GM18951 (cell line): ENCODE results near the gene ADGRD1.
"Not testable (repeated sequence)": the region's sequence is repeated elsewhere in the genome, so short reads cannot be mapped to it uniquely, and the experiment has no call there.

Experiments used
- POLR2A ChIP-seq: IDR thresholded peaks from 4 replicates; pipeline ENCODE4 v1.6.1; 2011; ENCODE audit warnings: mild to moderate bottlenecking; ENCODE audit not compliant: insufficient read length, insufficient read depth; ENCODE audit errors: extremely low read depth
- in situ Hi-C: fragments of 300-500 bp; cut with MboI; formaldehyde crosslinking; loops from one replicate; pipeline ENCODE4 v1.12.0; 2022; ENCODE audit warnings: low sequenced_read_pairs, mixed read lengths, inconsistent platforms; ENCODE audit not compliant: unreplicated experiment

ADGRD1 gene

GRCh38 chr12:130953771-130954543, at the start of gene ADGRD1:
Gene ADGRD1 (plus strand): TSS chr12:130953907. CDS start chr12:130954466, 559 bp downstream.
- in situ Hi-C loops: no loop called here
- TF ChIP-seq POLR2A: no peak

- in situ Hi-C loops: no loop called here
- no peak for TF ChIP-seq POLR2A
Observed at GRCh38 chr12:130904064-130904463, 49.6 kb upstream of the ADGRD1 start.

GRCh38 chr12:130904936-130905455, 48.7 kb upstream of the ADGRD1 start:
- in situ Hi-C loops: not testable (repeated sequence)

GRCh38 chr12:130909111-130909510, 44.6 kb upstream of the ADGRD1 start:
- no peak for TF ChIP-seq POLR2A
- in situ Hi-C loops: no loop called here

- in situ Hi-C loops: no loop called here
- TF ChIP-seq POLR2A: no peak
Observed at GRCh38 chr12:130911193-130911592, 42.5 kb upstream of the ADGRD1 start.

- in situ Hi-C loops: no loop called here
- no peak for TF ChIP-seq POLR2A
Observed at GRCh38 chr12:130911933-130912332, 41.8 kb upstream of the ADGRD1 start.

- TF ChIP-seq POLR2A: no peak
- in situ Hi-C loops: no loop called here
Observed at GRCh38 chr12:130916241-130916911, 37.3 kb upstream of the ADGRD1 start.

- TF ChIP-seq POLR2A: no peak
- in situ Hi-C loops: no loop called here
Observed at GRCh38 chr12:130917607-130918006, 36.1 kb upstream of the ADGRD1 start.

- no peak for TF ChIP-seq POLR2A
- in situ Hi-C loops: no loop called here
Observed at GRCh38 chr12:130919086-130919485, 34.6 kb upstream of the ADGRD1 start.

- in situ Hi-C loops: no loop called here
- no peak for TF ChIP-seq POLR2A
Observed at GRCh38 chr12:130920119-130920703, 33.5 kb upstream of the ADGRD1 start.

- TF ChIP-seq POLR2A: no peak
- in situ Hi-C loops: no loop called here
Observed at GRCh38 chr12:130920723-130921381, 32.9 kb upstream of the ADGRD1 start.

GRCh38 chr12:130922511-130922953, 31.2 kb upstream of the ADGRD1 start:
- in situ Hi-C loops: no loop called here
- no peak for TF ChIP-seq POLR2A

GRCh38 chr12:130924966-130925665, 28.6 kb upstream of the ADGRD1 start:
- in situ Hi-C loops: no loop called here
- TF ChIP-seq POLR2A: no peak

GRCh38 chr12:130925666-130926015, 28.1 kb upstream of the ADGRD1 start:
- TF ChIP-seq POLR2A: no peak
- in situ Hi-C loops: no loop called here
